ENCODE measurements around the gene RAPSN. TPM values are rescaled to one million over a fixed set of nuclear protein-coding genes. Genes with fewer than 3 reads are reported as not detected.

Gene RAPSN
- total and polyA plus RNA-seq, 2 of the 8 experiments (the other 6 are each of a cell fraction or from before 2014, with no cell fraction given) = 0.06 to 0.34 TPM

DNA sequence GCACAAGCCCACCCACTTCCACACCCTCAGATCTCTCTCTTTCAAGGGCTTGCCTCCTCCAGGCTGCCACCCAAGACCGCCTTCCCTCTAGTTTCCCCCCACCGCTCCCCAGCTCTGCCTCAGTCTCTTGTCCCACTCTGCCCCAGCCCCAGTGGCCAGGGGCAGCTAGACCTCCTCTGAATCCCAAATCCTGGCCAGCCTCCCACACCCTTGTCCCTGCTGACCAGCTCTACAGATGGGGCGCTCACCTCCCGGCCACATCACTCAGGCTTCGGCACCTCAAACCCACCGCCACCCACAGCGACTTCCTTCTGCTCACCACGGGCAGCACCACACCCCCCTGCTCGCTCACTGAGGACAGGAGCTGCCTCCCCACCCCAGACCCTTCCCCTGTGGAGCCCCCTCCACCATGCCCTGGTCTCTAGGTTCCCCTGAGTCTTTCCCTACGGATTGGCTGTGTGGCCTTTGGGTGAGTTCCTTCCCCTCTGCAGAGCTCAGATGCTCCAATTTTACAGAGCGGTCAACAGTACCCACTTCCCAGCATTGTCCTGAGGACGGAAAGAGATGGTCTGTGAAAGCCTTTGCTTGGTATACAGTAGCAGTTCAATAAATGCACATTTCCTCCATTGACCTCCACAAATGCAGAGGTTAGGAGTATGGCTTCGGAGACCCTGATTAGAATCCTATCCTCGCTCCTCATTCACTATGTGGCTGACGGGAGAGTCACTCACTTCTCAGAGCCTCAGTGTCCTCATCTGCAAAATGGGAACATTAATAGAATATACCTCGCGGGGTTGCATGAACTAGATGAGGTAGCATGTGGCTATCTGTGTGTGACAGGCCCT, 59.1 kb downstream of the RAPSN start:
- H3K79me2 ChIP-seq (ENCODE audit: control insufficient read depth in 1 of 2, insufficient read depth in 2 of 2, low read length in 2 of 2) = no peaks in the 10 kb centered on the region
- H3K4ac ChIP-seq (replicated peaks; ENCODE audit: insufficient read length, low read depth, low read length) = no peak overlapping the region
- CTCF ChIA-PET (ENCODE audit: partially characterized antibody) = interaction anchor here (1.1 to 10.7 kb wide), 9 partner anchors 10 to 185 kb away, joined by 3 to 78 read pairs (median 8); partner anchors contain the start of gene SPI1
- no peak overlapping the region for H2BK5ac ChIP-seq (ENCODE audit: low read depth, low read length)
- no peak overlapping the region for H2AFZ ChIP-seq (ENCODE audit: low read length)
- H3K27ac ChIP-seq (ENCODE audit: low read depth, low read length) = no peak overlapping the region
- H3K23ac ChIP-seq (ENCODE audit: insufficient read length) = no peak overlapping the region
- H3K14ac ChIP-seq (ENCODE audit: insufficient read length) = no peak overlapping the region
- no peak overlapping the region for H3K4me3 ChIP-seq (ENCODE audit: extremely low read depth in 1 of 4, insufficient read depth in 2 of 4, low read depth in 3 of 4, low read length in 4 of 4)
- H2AK5ac ChIP-seq (ENCODE audit: low read depth, low read length) = no peak overlapping the region
- no peak overlapping the region for H2BK12ac ChIP-seq (ENCODE audit: low read depth, low read length)
- FAIRE-seq (no peak), DNase-seq (ENCODE audit: low read depth in 1 of 2, low spot score in 2 of 2) (no peak)
- no peak overlapping the region for H2BK120ac ChIP-seq (replicated peaks; ENCODE audit: low read depth, low read length)
- TF ChIP-seq KDM1A (IDR thresholded peaks at IDR 0.05; ENCODE audit: borderline replicate concordance, low read length) (peak; percentile 43; the same call in 1 of the 2 replicates), TAF7 (optimal IDR thresholded peaks at IDR 0.05; ENCODE audit: borderline replicate concordance, low read depth, low read length) (no peak), EP300 (IDR thresholded peaks at IDR 0.05; ENCODE audit: borderline replicate concordance in 1 of 2, low read depth in 2 of 2, low read length in 2 of 2) (no peak), CHD1 (IDR thresholded peaks at IDR 0.05; ENCODE audit: low read depth, low read length) (no peak), KDM5A (IDR thresholded peaks at IDR 0.05; ENCODE audit: low read length) (no peak), SP2 (IDR thresholded peaks at IDR 0.05; ENCODE audit: low read length) (no peak)
- TF ChIP-seq, protein P1, sequence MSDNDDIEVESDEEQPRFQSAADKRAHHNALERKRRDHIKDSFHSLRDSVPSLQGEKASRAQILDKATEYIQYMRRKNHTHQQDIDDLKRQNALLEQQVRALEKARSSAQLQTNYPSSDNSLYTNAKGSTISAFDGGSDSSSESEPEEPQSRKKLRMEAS (IDR thresholded peaks at IDR 0.05) = no peak
- TF ChIP-seq, protein P2, sequence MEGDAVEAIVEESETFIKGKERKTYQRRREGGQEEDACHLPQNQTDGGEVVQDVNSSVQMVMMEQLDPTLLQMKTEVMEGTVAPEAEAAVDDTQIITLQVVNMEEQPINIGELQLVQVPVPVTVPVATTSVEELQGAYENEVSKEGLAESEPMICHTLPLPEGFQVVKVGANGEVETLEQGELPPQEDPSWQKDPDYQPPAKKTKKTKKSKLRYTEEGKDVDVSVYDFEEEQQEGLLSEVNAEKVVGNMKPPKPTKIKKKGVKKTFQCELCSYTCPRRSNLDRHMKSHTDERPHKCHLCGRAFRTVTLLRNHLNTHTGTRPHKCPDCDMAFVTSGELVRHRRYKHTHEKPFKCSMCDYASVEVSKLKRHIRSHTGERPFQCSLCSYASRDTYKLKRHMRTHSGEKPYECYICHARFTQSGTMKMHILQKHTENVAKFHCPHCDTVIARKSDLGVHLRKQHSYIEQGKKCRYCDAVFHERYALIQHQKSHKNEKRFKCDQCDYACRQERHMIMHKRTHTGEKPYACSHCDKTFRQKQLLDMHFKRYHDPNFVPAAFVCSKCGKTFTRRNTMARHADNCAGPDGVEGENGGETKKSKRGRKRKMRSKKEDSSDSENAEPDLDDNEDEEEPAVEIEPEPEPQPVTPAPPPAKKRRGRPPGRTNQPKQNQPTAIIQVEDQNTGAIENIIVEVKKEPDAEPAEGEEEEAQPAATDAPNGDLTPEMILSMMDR (IDR thresholded peaks at IDR 0.05; ENCODE audit: control extremely low read depth in 1 of 3, insufficient read depth in 1 of 3, low read depth in 1 of 3, low read length in 3 of 3) = no peak
- peaks cover 0 to 7% (median 0%) of the 10 kb centered on the region in 4 experiments; a peak in 2 of 7 replicates for H3K4me1 ChIP-seq (replicated peaks in 1 of 4; ENCODE audit: control insufficient read depth in 3 of 4, insufficient read depth in 4 of 4, low read length in 3 of 4)
- H4K5ac ChIP-seq (ENCODE audit: insufficient read length, low read depth, low read length) = no peak overlapping the region
- no peaks in the 10 kb centered on the region for H3K36me3 ChIP-seq (ENCODE audit: control insufficient read depth in 2 of 4, insufficient read depth in 4 of 4, low read length in 3 of 4)
- no peak overlapping the region for H3K56ac ChIP-seq (replicated peaks; ENCODE audit: insufficient read length, low read depth, low read length)
- peak overlapping the region; percentile 18; the same call in 1 of the 2 replicates for H4K8ac ChIP-seq (ENCODE audit: extremely low read depth, insufficient read depth, low read length)
- POLR2A ChIA-PET (ENCODE audit: partially characterized antibody) = interaction anchor here (1.2 to 5.4 kb wide), 3 partner anchors 10 to 16 kb away, joined by 3 to 29 read pairs (median 4); no protein-coding TSS in a partner anchor
- H4K91ac ChIP-seq (replicated peaks; ENCODE audit: insufficient read length, low read length) = no peak overlapping the region
- H3K4me2 ChIP-seq (ENCODE audit: insufficient read depth in 1 of 2, low read depth in 2 of 2, low read length in 2 of 2) = no peak overlapping the region
- no peaks in the 10 kb centered on the region for H3K27me3 ChIP-seq (replicated peaks in 1 of 4; ENCODE audit: control insufficient read depth in 3 of 4, extremely low read depth in 1 of 4, insufficient read depth in 3 of 4, low read length in 3 of 4)
- no peak overlapping the region for H3K18ac ChIP-seq (ENCODE audit: extremely low read depth, low read length)
- no peaks in the 10 kb centered on the region for H3K23me2 ChIP-seq (ENCODE audit: low read depth, low read length)
- no peaks in the 10 kb centered on the region for H3K79me1 ChIP-seq (ENCODE audit: low read depth, low read length)
- H2BK15ac ChIP-seq (ENCODE audit: low read length) = no peak overlapping the region
- no peaks in the 10 kb centered on the region for H3K9me3 ChIP-seq (ENCODE audit: insufficient read depth in 2 of 2, low read depth in 1 of 2, low read length in 1 of 2)
- H3K9ac ChIP-seq (replicated peaks in 1 of 4; ENCODE audit: extremely low read depth in 1 of 4, low read depth in 3 of 4, low read length in 3 of 4) = no peak overlapping the region
- H4K20me1 ChIP-seq (replicated peaks in 1 of 2; ENCODE audit: control insufficient read depth in 1 of 2, insufficient read depth in 2 of 2, low read length in 2 of 2) = no peaks in the 10 kb centered on the region
- no peak overlapping the region for H2BK20ac ChIP-seq (ENCODE audit: low read length)
- WGBS, 2 experiments (ENCODE audit: extremely low coverage in 1 of 2, insufficient coverage in 1 of 2, insufficient read length in 1 of 2, insufficient replicate concordance in 2 of 2, low coverage in 1 of 2, low lambda C conversion rate in 2 of 2, missing lambda C conversion rate in 1 of 2) = 89% methylated on average over 14 of the region's 17 CpGs; no CpG with 5 or more reads in 1 of the 2 experiments
